DOHH2 (cell line): ENCODE data around the gene GRIN2A.

ENCODE experiments used
- CTCF ChIP-seq: fragments of 200-600 bp; sonication (generic); IDR thresholded peaks from one replicate; pipeline ENCODE4 v1.5.1; 2014; ENCODE audit warnings: antibody characterized with exemption, mild to moderate bottlenecking, low read depth, low read length; ENCODE audit not compliant: poor library complexity, severe bottlenecking
- EZH2phosphoT487 ChIP-seq: fragments of 200-600 bp; sonication (generic); IDR thresholded peaks from 2 replicates; pipeline ENCODE4 v1.6.1; 2017; ENCODE audit warnings: borderline replicate concordance, mild to moderate bottlenecking, antibody characterized with exemption, low read length, moderate library complexity, mixed read lengths

GRCh38 chr16:9852003-9852402 lies 330.2 kb downstream of the GRIN2A start:
- TF ChIP-seq CTCF: no peak
- TF ChIP-seq EZH2phosphoT487: no peak
